ENCODE results near the gene PACSIN2.
"Not testable (repeated sequence)": the region's sequence is repeated elsewhere in the genome, so short reads cannot be mapped to it uniquely, and the experiment has no call there.

The PACSIN2 gene

DNA sequence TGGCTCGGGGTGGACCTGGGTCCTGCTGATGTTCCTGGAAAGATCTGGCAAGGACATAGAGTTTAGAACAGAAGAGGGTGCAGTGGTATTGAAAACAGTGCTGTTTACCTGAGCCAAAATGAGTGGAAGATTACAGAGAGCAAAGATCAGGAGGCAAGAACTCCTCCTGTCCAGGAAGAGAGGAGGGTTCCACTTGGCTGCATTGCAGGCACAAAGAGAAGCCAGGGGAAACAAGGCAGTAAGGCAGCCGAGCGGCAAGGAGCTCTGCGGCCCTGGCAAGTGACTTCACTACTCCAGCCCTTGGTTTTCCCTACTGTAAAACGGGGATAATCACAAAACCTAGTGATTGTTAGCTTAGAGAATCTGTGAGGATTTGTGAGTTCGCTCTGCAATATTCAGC is 3.7 kb upstream of the PACSIN2 start:
- TF ChIP-seq GATA1 (IDR thresholded peaks at IDR 0.05; ENCODE audit: low read depth, low read length) (no peak), POLR2A (IDR thresholded peaks at IDR 0.05; ENCODE audit: low read length) (no peak)
- DNase-seq, result no peak

- TF ChIP-seq POLR2A (IDR thresholded peaks at IDR 0.05; ENCODE audit: low read length) (no peak), GATA1 (IDR thresholded peaks at IDR 0.05; ENCODE audit: low read depth, low read length) (no peak)
- DNase-seq, result no peak
These were observed 2.8 kb upstream of the PACSIN2 start for GRCh38 chr22:43017525-43018460.

- not testable (repeated sequence) for DNase-seq
These were observed 1.2 kb upstream of the PACSIN2 start for GRCh38 chr22:43016150-43016549.

DNA sequence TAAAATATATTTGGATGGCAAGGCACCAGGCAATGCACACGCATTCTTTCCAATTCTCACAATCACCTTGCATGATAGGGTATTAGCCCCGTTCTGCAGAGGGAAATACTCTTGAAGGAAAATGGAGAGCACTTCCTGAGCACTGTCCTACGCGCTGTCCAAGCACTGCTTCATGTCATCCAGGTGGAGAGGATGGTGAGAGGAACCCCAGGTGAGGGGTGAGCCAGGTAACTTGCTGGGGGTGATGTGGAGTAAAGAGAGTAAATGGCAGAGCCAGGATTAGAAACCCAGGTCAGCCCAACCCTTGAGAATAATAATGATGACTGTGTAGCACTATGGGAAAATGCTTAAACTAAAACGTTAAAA is 711 bp upstream of the PACSIN2 start:
- TF ChIP-seq POLR2A (IDR thresholded peaks at IDR 0.05; ENCODE audit: low read length) (no peak), GATA1 (IDR thresholded peaks at IDR 0.05; ENCODE audit: low read depth, low read length) (no peak)
- DNase-seq, result no peak

- no peak for TF ChIP-seq GATA1 (IDR thresholded peaks at IDR 0.05; ENCODE audit: low read depth, low read length)
- no peak for TF ChIP-seq POLR2A (IDR thresholded peaks at IDR 0.05; ENCODE audit: low read length)
- DNase-seq, result peak; percentile 42 to 52
These were observed 557 bp downstream of the PACSIN2 start for GRCh38 chr22:43014316-43014868.

- DNase-seq, result no peak
- no peak for TF ChIP-seq POLR2A (IDR thresholded peaks at IDR 0.05; ENCODE audit: low read length)
- TF ChIP-seq GATA1 (IDR thresholded peaks at IDR 0.05; ENCODE audit: low read depth, low read length), result no peak
These were observed 1.3 kb downstream of the PACSIN2 start for GRCh38 chr22:43013355-43014315.

- DNase-seq, result no peak
- no peak for TF ChIP-seq GATA1 (IDR thresholded peaks at IDR 0.05; ENCODE audit: low read depth, low read length)
- no peak for TF ChIP-seq POLR2A (IDR thresholded peaks at IDR 0.05; ENCODE audit: low read length)
These were observed 2.6 kb downstream of the PACSIN2 start for GRCh38 chr22:43012390-43012789.

GRCh38 chr22:43011079-43011478 is 3.9 kb downstream of the PACSIN2 start:
- no peak for TF ChIP-seq POLR2A (IDR thresholded peaks at IDR 0.05; ENCODE audit: low read length)
- DNase-seq, result peak; percentile 23 to 60

DNA sequence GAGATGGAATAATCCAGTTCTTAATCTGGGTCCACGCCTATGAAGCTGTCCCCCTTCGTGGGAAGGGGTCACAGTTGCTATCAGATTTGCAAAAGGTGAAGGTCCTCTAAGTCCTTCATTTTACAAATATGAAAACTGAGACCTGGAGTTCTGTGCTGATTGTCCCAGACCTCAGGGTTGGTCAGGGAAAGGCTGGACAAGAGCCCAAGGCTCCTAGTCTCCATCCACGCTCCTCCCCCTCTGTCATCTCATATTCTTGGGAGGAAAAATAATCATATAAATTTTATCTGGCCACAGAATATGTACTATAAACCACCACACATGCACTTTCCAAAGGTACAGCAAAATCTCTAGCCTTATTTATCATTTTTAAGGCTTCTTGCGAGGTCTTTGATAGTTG is 5.5 kb downstream of the PACSIN2 start:
- no peak for DNase-seq
- TF ChIP-seq POLR2A (IDR thresholded peaks at IDR 0.05; ENCODE audit: low read length) (no peak), GATA1 (IDR thresholded peaks at IDR 0.05; ENCODE audit: low read depth, low read length) (no peak)

DNA sequence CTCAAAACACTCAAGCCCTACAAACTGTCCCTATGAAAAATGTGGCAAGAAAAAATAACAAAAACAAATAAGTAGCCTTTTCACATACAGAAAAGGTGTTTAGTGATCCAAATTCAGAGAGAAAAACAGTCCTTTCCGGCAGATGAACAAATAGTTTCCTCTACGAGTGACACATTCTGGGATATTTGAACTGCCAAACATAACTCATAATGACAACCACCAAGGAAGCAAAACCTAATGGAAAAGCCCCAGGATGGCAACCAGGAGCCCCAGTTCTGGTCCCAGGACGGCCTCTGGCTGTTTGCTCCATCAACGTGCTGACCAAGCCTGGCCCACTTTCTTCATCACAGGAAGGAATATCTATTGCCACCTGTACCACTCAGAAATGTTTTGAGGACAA is 6.0 kb downstream of the PACSIN2 start:
- no peak for TF ChIP-seq POLR2A (IDR thresholded peaks at IDR 0.05; ENCODE audit: low read length)
- TF ChIP-seq GATA1 (IDR thresholded peaks at IDR 0.05; ENCODE audit: low read depth, low read length), result no peak
- DNase-seq, result no peak

DNA sequence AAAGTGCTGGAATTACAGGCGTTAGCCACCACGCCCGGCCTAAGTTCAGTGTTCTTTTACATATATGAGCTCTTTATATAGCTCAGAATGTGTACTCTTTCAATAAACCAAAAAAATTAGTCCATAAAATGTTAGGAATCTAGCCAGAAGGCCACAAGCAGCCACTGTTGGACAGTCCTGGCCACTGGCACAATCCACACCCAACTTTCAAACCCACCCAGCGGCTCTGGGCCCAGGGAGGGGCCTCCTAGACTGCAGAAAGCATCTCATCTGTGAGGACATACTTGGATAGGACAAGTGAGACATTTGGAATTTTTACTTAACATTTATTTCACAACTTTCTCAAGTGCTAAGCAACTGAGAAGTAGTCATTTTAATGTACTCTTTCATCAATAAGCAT is 6.4 kb downstream of the PACSIN2 start:
- TF ChIP-seq GATA1 (IDR thresholded peaks at IDR 0.05; ENCODE audit: low read depth, low read length), result no peak
- TF ChIP-seq POLR2A (IDR thresholded peaks at IDR 0.05; ENCODE audit: low read length), result no peak
- DNase-seq, result no peak

GRCh38 chr22:43007519-43008102 is 7.3 kb downstream of the PACSIN2 start:
- DNase-seq, result peak; percentile 90 to 96
- no peak for TF ChIP-seq POLR2A (IDR thresholded peaks at IDR 0.05; ENCODE audit: low read length)
- no peak for TF ChIP-seq GATA1 (IDR thresholded peaks at IDR 0.05; ENCODE audit: low read depth, low read length)

DNA sequence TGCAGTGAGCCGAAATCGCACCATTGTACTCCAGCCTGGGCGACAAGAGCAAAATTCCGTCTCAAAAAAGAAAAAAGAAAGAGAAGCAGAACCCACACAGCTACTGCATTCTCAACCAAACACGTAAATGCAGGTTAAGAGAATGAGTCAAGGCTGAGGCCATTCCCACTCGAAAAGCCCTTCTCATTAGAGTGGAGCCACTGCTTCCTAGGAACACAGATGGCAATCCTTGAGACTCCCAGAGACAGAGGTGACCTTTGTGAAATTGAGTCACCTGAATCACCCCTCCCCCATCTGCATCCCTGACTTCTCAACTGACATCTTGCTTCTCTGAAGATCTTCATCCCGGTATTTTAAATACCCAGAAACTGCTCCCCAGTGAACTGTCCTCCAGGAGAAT is 8.2 kb downstream of the PACSIN2 start:
- no peak for DNase-seq
- no peak for TF ChIP-seq POLR2A (IDR thresholded peaks at IDR 0.05; ENCODE audit: low read length)
- TF ChIP-seq GATA1 (IDR thresholded peaks at IDR 0.05; ENCODE audit: low read depth, low read length), result no peak

GRCh38 chr22:43006016-43006505 is 8.9 kb downstream of the PACSIN2 start:
- TF ChIP-seq GATA1 (IDR thresholded peaks at IDR 0.05; ENCODE audit: low read depth, low read length) (no peak), POLR2A (IDR thresholded peaks at IDR 0.05; ENCODE audit: low read length) (no peak)
- no peak for DNase-seq
